ENCODE data around the gene CRMP1. TPM values are rescaled to one million over a fixed set of nuclear protein-coding genes. Genes with fewer than 3 reads are reported as not detected.

CRMP1 gene
- total and polyA plus RNA-seq, 7 experiments from 2014 or later, result 0.46 TPM; not detected in 6

DNA sequence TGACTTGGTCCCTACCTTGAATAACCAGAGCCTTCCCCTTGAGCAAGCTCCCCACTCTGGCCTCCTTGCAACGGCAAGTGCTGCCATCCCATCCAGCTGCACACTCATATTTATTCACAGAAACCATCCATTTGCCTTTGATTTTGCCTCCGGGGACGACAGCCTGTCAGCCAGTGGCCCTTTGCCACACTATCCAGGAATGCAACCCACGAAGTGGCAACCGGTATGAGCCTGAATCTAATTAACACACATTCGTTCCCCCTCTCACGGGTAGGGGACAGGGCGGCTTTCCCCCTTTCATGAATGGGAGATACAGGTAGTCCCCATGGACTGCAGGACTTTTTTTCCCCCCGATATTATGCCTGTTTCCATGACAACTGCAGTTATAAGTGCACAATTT, 15.5 kb downstream of the CRMP1 start:
- peaks cover 0 to 17% (median 4%) of the 10 kb centered on the region in 11 donors for H3K9me3 Mint-ChIP-seq
- no peak overlapping the region for H3K27ac ChIP-seq (ENCODE audit: low read depth, low read length)
- intact Hi-C loops (cut with micrococcal nuclease), result no loop called here
- no peak for DNase-seq
- CTCF ChIA-PET, result no interaction called here
- no peaks in the 10 kb centered on the region for H3K4me1 ChIP-seq (ENCODE audit: control insufficient read depth in 2 of 2, insufficient read depth in 2 of 2, low read length in 2 of 2)
- H3K4me3 ChIP-seq (ENCODE audit: low read length), result no peak overlapping the region
- ATAC-seq, result no peak
- no peaks in the 10 kb centered on the region for H3K9me3 ChIP-seq (ENCODE audit: control insufficient read depth in 2 of 3, low read length in 3 of 3)
- POLR2A ChIA-PET, result no interaction called here
- peaks cover 0 to 7% (median 5%) of the 10 kb centered on the region in 5 donors for H3K36me3 Mint-ChIP-seq
- peaks cover 6 to 25% (median 18%) of the 10 kb centered on the region in 5 donors for H3K27me3 Mint-ChIP-seq
- peaks cover 0 to 2% of the 10 kb centered on the region in 2 donors for H3K27me3 ChIP-seq (ENCODE audit: control insufficient read depth in 2 of 2, insufficient read depth in 2 of 2, low read length in 2 of 2)
- no peak overlapping the region for H3K27ac Mint-ChIP-seq
- no peak overlapping the region for H3K4me3 Mint-ChIP-seq
- H3K4me1 Mint-ChIP-seq, result no peaks in the 10 kb centered on the region
- no peaks in the 10 kb centered on the region for H3K36me3 ChIP-seq (ENCODE audit: control insufficient read depth in 2 of 3, insufficient read depth in 3 of 3, low read length in 3 of 3)

DNA sequence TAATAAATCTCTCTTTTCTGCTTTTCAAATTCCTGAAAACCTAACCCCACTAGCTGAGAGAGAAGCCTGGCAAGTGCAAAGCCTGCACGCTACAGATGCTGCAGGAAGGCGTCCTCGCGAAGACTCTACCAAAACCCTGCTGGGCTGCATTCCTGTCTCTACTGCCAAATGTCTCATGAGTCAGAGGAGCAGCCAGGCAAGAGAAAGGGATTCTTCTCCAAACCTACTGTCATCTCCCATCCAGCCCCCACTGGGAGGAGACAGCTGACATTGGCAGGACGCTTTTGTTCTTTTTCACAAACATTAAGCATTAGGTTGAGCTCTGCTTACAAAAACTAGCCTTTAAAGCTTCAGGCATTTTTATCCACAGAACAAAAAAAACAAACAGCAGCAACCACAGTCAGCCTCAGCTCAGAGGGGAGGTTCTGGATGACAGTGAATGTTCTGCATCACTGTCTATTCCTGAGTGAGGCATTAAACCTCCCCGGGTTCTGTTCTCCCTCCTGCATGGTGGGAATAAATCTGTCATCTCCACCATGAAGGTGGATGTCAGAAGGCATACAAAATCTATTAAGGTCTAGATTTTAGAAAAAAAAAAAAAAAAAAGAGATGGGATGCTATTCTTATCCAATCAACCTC, 18.0 kb downstream of the CRMP1 start:
- no peak overlapping the region for H3K27ac ChIP-seq (ENCODE audit: low read depth, low read length)
- POLR2A ChIA-PET, result no interaction called here
- no peak for ATAC-seq
- no peak overlapping the region for H3K27ac Mint-ChIP-seq
- no peak for DNase-seq
- H3K4me3 ChIP-seq (ENCODE audit: low read length), result no peak overlapping the region
- no peaks in the 10 kb centered on the region for H3K4me1 ChIP-seq (ENCODE audit: control insufficient read depth in 2 of 2, insufficient read depth in 2 of 2, low read length in 2 of 2)
- H3K4me3 Mint-ChIP-seq, result no peak overlapping the region
- intact Hi-C loops (cut with micrococcal nuclease), result no loop called here
- H3K9me3 Mint-ChIP-seq, result peaks cover 0 to 17% (median 4%) of the 10 kb centered on the region in 11 donors
- no peaks in the 10 kb centered on the region for H3K9me3 ChIP-seq (ENCODE audit: control insufficient read depth in 2 of 3, low read length in 3 of 3)
- H3K36me3 Mint-ChIP-seq, result peaks cover 0 to 7% (median 5%) of the 10 kb centered on the region in 5 donors
- H3K4me1 Mint-ChIP-seq, result peaks cover 0 to 9% (median 0%) of the 10 kb centered on the region in 7 donors
- no peaks in the 10 kb centered on the region for H3K27me3 ChIP-seq (ENCODE audit: control insufficient read depth in 2 of 2, insufficient read depth in 2 of 2, low read length in 2 of 2)
- CTCF ChIA-PET, result no interaction called here
- no peaks in the 10 kb centered on the region for H3K36me3 ChIP-seq (ENCODE audit: control insufficient read depth in 2 of 3, insufficient read depth in 3 of 3, low read length in 3 of 3)
- peaks cover 6 to 29% (median 24%) of the 10 kb centered on the region in 5 donors for H3K27me3 Mint-ChIP-seq

DNA sequence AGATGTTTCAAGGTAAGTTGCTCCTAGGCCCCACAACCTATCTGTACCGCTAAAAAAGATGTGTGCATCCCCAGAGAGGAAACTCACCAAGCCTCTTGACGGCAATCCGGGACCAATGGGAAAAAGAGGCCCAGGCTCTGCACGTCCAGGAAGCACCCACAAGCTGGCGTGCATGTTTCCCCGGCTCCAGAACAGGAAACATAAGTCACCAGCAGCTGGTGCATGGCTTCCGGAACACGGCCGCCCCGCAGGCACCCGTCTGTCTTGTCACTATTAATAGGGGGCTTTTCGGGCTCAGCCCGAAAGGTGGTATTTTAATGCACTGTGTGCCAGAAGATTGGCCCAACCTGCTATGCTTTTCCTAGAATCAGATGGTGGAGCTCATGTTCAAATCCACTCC, 22.2 kb downstream of the CRMP1 start:
- H3K27me3 Mint-ChIP-seq, result peaks cover 4 to 26% (median 15%) of the 10 kb centered on the region in 5 donors
- Histone ChIP-seq H3K9me3 (ENCODE audit: control insufficient read depth in 2 of 3, low read length in 3 of 3) (no peaks in the 10 kb centered on the region), H3K27me3 (ENCODE audit: control insufficient read depth in 2 of 2, insufficient read depth in 2 of 2, low read length in 2 of 2) (no peaks in the 10 kb centered on the region), H3K4me3 (ENCODE audit: low read length) (no peak overlapping the region), H3K4me1 (ENCODE audit: control insufficient read depth in 2 of 2, insufficient read depth in 2 of 2, low read length in 2 of 2) (peaks cover 4 to 5% of the 10 kb centered on the region in 2 donors), H3K36me3 (ENCODE audit: control insufficient read depth in 2 of 3, insufficient read depth in 3 of 3, low read length in 3 of 3) (no peaks in the 10 kb centered on the region), H3K27ac (ENCODE audit: low read depth, low read length) (no peak overlapping the region)
- POLR2A ChIA-PET, result no interaction called here
- H3K4me3 Mint-ChIP-seq, result no peak overlapping the region
- H3K27ac Mint-ChIP-seq, result no peak overlapping the region
- intact Hi-C loops (cut with micrococcal nuclease), result no loop called here
- peaks cover 4 to 27% (median 14%) of the 10 kb centered on the region in 7 donors for H3K4me1 Mint-ChIP-seq
- peaks cover 0 to 7% (median 0%) of the 10 kb centered on the region in 5 donors for H3K36me3 Mint-ChIP-seq
- H3K9me3 Mint-ChIP-seq, result peaks cover 0 to 12% (median 3%) of the 10 kb centered on the region in 11 donors
- CTCF ChIA-PET, result no interaction called here
- DNase-seq, result no peak
- ATAC-seq, result no peak

DNA sequence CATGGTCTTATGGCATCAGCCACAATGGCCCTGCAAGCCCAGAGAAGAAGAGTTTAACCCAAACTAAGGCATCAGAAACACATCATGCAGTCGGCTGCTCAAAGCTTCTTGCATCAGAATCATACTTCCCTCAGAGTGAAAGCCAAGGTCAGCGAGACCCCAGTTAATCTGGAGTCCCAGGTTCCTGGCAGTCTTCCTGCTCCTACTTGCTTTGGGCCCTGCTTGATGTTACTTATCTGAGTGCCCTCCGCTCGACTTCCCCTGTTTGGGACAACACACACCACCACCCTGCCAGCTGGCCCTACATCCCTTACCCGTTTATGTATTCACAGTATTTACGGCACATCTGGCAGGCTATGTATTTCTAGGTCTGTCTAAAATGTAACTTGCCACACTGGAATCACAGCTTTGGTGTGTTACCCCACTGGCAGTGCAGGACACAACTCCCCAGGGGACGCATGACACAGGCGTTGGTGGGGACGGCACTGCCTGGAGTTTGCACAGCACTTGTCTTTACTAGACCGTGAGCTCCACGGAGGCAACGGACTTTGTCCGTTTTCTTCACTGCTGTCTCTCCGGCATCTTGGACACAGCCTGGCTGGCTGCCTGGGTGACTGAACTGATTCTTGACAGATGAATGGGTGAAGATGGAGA, 22.8 kb downstream of the CRMP1 start:
- H3K9me3 Mint-ChIP-seq, result peaks cover 0 to 12% (median 3%) of the 10 kb centered on the region in 11 donors
- H3K4me1 Mint-ChIP-seq, result peaks cover 4 to 30% (median 15%) of the 10 kb centered on the region in 7 donors
- no peak overlapping the region for H3K27ac Mint-ChIP-seq
- no peaks in the 10 kb centered on the region for H3K9me3 ChIP-seq (ENCODE audit: control insufficient read depth in 2 of 3, low read length in 3 of 3)
- H3K4me3 Mint-ChIP-seq, result no peak overlapping the region
- no peaks in the 10 kb centered on the region for H3K27me3 ChIP-seq (ENCODE audit: control insufficient read depth in 2 of 2, insufficient read depth in 2 of 2, low read length in 2 of 2)
- H3K27me3 Mint-ChIP-seq, result peaks cover 4 to 26% (median 15%) of the 10 kb centered on the region in 5 donors
- no peak overlapping the region for H3K4me3 ChIP-seq (ENCODE audit: low read length)
- CTCF ChIA-PET, result no interaction called here
- peaks cover 4 to 5% of the 10 kb centered on the region in 2 donors for H3K4me1 ChIP-seq (ENCODE audit: control insufficient read depth in 2 of 2, insufficient read depth in 2 of 2, low read length in 2 of 2)
- H3K36me3 ChIP-seq (ENCODE audit: control insufficient read depth in 2 of 3, insufficient read depth in 3 of 3, low read length in 3 of 3), result no peaks in the 10 kb centered on the region
- no peak for ATAC-seq
- DNase-seq, result no peak
- POLR2A ChIA-PET, result no interaction called here
- intact Hi-C loops (cut with micrococcal nuclease), result no loop called here
- no peak overlapping the region for H3K27ac ChIP-seq (ENCODE audit: low read depth, low read length)
- H3K36me3 Mint-ChIP-seq, result peaks cover 0 to 7% (median 0%) of the 10 kb centered on the region in 5 donors

DNA sequence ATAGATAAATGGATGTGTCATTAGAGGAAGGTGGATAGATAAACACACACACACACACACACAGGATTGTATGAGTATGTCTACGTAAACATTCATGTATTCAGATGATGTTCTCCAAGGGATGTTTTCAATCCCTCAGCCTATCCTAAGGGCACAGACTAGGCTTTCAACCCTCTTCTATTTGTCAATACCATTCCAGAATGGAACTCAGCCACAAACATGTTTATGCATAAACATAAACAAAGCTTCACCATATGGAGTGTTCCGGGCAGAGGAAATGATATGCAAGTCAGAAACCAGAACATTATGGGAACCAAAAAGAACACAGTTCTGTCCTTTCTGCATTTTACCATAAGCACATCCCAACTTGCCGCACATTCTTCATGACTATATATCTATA, 25.0 kb downstream of the CRMP1 start:
- POLR2A ChIA-PET, result no interaction called here
- no peaks in the 10 kb centered on the region for H3K9me3 ChIP-seq (ENCODE audit: control insufficient read depth in 2 of 3, low read length in 3 of 3)
- CTCF ChIA-PET, result no interaction called here
- DNase-seq (no peak), ATAC-seq (no peak)
- Mint-ChIP-seq H3K4me1 (peaks cover 4 to 48% (median 15%) of the 10 kb centered on the region in 7 donors), H3K27me3 (peaks cover 2 to 25% (median 10%) of the 10 kb centered on the region in 5 donors), H3K36me3 (no peaks in the 10 kb centered on the region), H3K27ac (no peak overlapping the region), H3K4me3 (no peak overlapping the region), H3K9me3 (peaks cover 0 to 1% (median 0%) of the 10 kb centered on the region in 11 donors)
- H3K27me3 ChIP-seq (ENCODE audit: control insufficient read depth in 2 of 2, insufficient read depth in 2 of 2, low read length in 2 of 2), result no peaks in the 10 kb centered on the region
- H3K4me1 ChIP-seq (ENCODE audit: control insufficient read depth in 2 of 2, insufficient read depth in 2 of 2, low read length in 2 of 2), result peaks cover 4 to 5% of the 10 kb centered on the region in 2 donors
- H3K27ac ChIP-seq (ENCODE audit: low read depth, low read length), result no peak overlapping the region
- no peaks in the 10 kb centered on the region for H3K36me3 ChIP-seq (ENCODE audit: control insufficient read depth in 2 of 3, insufficient read depth in 3 of 3, low read length in 3 of 3)
- no peak overlapping the region for H3K4me3 ChIP-seq (ENCODE audit: low read length)
- intact Hi-C loops (cut with micrococcal nuclease), result no loop called here

DNA sequence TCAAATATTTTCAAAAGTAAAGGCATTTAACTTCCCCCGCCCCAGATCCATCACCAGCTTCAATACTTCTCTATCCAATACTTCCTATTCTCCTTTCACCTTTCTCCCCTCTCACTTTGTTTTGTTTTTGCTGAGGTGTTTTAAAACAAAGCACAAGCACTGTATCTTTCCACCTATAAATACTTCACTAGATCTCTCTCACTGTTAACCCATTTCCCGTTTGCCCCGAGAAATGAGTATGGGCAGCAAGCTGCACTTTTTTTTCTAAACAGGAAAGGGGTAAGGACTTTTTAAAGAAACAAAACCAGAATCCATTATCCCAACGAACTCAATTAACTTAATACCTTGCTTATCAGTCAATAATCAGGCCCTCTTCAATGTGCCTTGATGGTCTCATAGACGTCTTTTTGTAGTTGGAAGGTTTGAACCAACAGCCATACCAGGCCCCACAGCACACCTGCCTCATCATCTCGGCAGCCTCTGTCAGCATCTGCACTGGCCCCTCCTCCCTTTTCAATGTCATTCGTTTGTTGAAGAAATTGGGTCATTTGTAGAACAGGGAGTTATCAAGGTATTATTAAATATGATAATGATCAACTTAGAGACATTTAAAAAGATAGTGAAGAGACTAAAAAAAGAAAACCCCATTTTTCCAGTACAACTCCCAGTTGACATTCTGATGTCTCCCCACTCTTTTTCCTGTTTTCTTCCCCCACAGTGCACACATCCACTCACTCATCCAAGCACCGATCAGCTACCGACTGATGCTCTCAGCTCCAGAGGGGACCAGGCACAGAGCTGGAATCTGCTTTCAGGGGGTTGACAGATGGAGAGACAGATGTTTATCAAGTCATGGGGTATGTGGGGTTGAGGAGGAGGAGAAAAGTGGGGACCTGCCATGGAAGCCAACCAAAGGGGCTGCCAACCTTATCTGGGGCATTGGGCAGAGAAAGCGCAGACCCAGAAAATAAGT, 25.8 kb downstream of the CRMP1 start:
- DNase-seq (no peak), ATAC-seq (no peak)
- Histone ChIP-seq H3K27me3 (ENCODE audit: control insufficient read depth in 2 of 2, insufficient read depth in 2 of 2, low read length in 2 of 2) (no peaks in the 10 kb centered on the region), H3K9me3 (ENCODE audit: control insufficient read depth in 2 of 3, low read length in 3 of 3) (no peaks in the 10 kb centered on the region), H3K4me1 (ENCODE audit: control insufficient read depth in 2 of 2, insufficient read depth in 2 of 2, low read length in 2 of 2) (peaks cover 4 to 5% of the 10 kb centered on the region in 2 donors), H3K27ac (ENCODE audit: low read depth, low read length) (no peak overlapping the region), H3K4me3 (ENCODE audit: low read length) (no peak overlapping the region), H3K36me3 (ENCODE audit: control insufficient read depth in 2 of 3, insufficient read depth in 3 of 3, low read length in 3 of 3) (no peaks in the 10 kb centered on the region)
- H3K27me3 Mint-ChIP-seq, result peaks cover 2 to 25% (median 13%) of the 10 kb centered on the region in 5 donors
- no peaks in the 10 kb centered on the region for H3K36me3 Mint-ChIP-seq
- ChIA-PET POLR2A (no interaction called here), CTCF (no interaction called here)
- H3K9me3 Mint-ChIP-seq, result no peaks in the 10 kb centered on the region
- intact Hi-C loops (cut with micrococcal nuclease), result no loop called here
- H3K4me1 Mint-ChIP-seq, result peaks cover 4 to 48% (median 15%) of the 10 kb centered on the region in 7 donors
- H3K27ac Mint-ChIP-seq, result peak overlapping the region in 1 of 9 donors; percentile 75
- peak overlapping the region in 6 of 10 donors; percentile 14 to 72 (median 35) for H3K4me3 Mint-ChIP-seq
